ENCODE results near the gene UGT1A6. TPM values are rescaled to one million over a fixed set of nuclear protein-coding genes. Genes with fewer than 3 reads are reported as not detected.

Gene UGT1A6
- polyA plus RNA-seq, 1 of the 3 experiments (the other 2 are of a cell fraction), result not detected

GRCh38 chr2:233650981-233651380 lies 41.7 kb upstream of the UGT1A6 start (continued):
- no peak for TF ChIP-seq MXI1 (IDR thresholded peaks at IDR 0.05; ENCODE audit: low read depth, low read length)
- no peak for TF ChIP-seq IRF3 (IDR thresholded peaks at IDR 0.05; ENCODE audit: low read depth, low read length)
- no peak for TF ChIP-seq SIN3A (IDR thresholded peaks at IDR 0.05; ENCODE audit: borderline replicate concordance, low read depth, low read length)

- Histone ChIP-seq H3K36me3 (replicated peaks in 1 of 2; ENCODE audit: control insufficient read depth in 1 of 2, insufficient read depth in 2 of 2, low read length in 1 of 2) (no peaks in the 10 kb centered on the region), H3K9ac (no peak overlapping the region), H3K27ac (ENCODE audit: low read depth in 2 of 2, low read length in 1 of 2) (no peak overlapping the region), H3K9me2 (no peaks in the 10 kb centered on the region), H4K20me1 (ENCODE audit: insufficient read depth) (no peaks in the 10 kb centered on the region), H2AFZ (ENCODE audit: low read depth) (no peak overlapping the region), H3K27me3 (ENCODE audit: insufficient read depth) (no peaks in the 10 kb centered on the region), H3F3A (replicated peaks; ENCODE audit: insufficient read depth) (no peaks in the 10 kb centered on the region), H3K4me1 (ENCODE audit: control insufficient read depth in 1 of 2, insufficient read depth in 2 of 2, low read depth in 1 of 2, low read length in 1 of 2) (no peaks in the 10 kb centered on the region), H3K79me2 (ENCODE audit: insufficient read depth) (no peaks in the 10 kb centered on the region), H3K9me3 (no peaks in the 10 kb centered on the region), H3K4me2 (no peak overlapping the region), H3K4me3 (ENCODE audit: low read depth in 2 of 2, low read length in 1 of 2) (no peak overlapping the region)
- CTCF ChIA-PET, result no interaction called here
- POLR2A ChIA-PET, result no interaction called here
- no peak for DNase-seq
- WGBS (ENCODE audit: low lambda C conversion rate), result 89% methylated on average over 2 of the region's 2 CpGs
- TF ChIP-seq RFX5 (IDR thresholded peaks at IDR 0.05; ENCODE audit: low read length), result no peak
- TF ChIP-seq TCF12 (IDR thresholded peaks at IDR 0.05), result no peak
- TF ChIP-seq MXI1 (IDR thresholded peaks at IDR 0.05; ENCODE audit: low read depth, low read length), result no peak
- TF ChIP-seq JUND (IDR thresholded peaks at IDR 0.05), result no peak
- TF ChIP-seq FOSL2 (IDR thresholded peaks at IDR 0.05; ENCODE audit: borderline replicate concordance, low read depth), result no peak
- TF ChIP-seq TAF1 (IDR thresholded peaks at IDR 0.05; ENCODE audit: borderline replicate concordance, low read depth, low read length), result no peak
- no peak for TF ChIP-seq RXRA (IDR thresholded peaks at IDR 0.05; ENCODE audit: borderline replicate concordance, low read depth)
- TF ChIP-seq RCOR1 (IDR thresholded peaks at IDR 0.05; ENCODE audit: low read length), result no peak
- no peak for TF ChIP-seq NRF1 (IDR thresholded peaks at IDR 0.05; ENCODE audit: low read depth, low read length)
- TF ChIP-seq IRF3 (IDR thresholded peaks at IDR 0.05; ENCODE audit: low read depth, low read length), result no peak
- no peak for TF ChIP-seq EP300 (IDR thresholded peaks at IDR 0.05; ENCODE audit: borderline replicate concordance in 1 of 2, low read depth in 1 of 2, low read length in 1 of 2)
- TF ChIP-seq FOXJ3 (CRISPR knock-in tag; IDR thresholded peaks at IDR 0.05), result no peak
- no peak for TF ChIP-seq SIN3A (IDR thresholded peaks at IDR 0.05; ENCODE audit: borderline replicate concordance, low read depth, low read length)
- no peak for TF ChIP-seq USF1 (IDR thresholded peaks at IDR 0.05; ENCODE audit: borderline replicate concordance, low read depth)
- no peak for TF ChIP-seq MEF2A (IDR thresholded peaks at IDR 0.05; ENCODE audit: borderline replicate concordance, low read depth)
- no peak for TF ChIP-seq RAD21 (IDR thresholded peaks at IDR 0.05; ENCODE audit: low read length)
- TF ChIP-seq GABPA (IDR thresholded peaks at IDR 0.05; ENCODE audit: low read depth), result no peak
These were observed 41.3 kb upstream of the UGT1A6 start for GRCh38 chr2:233651430-233651829.

Data from SK-N-SH (cell line).